ENCODE measurements around the gene KLHL17. TPM values are rescaled to one million over a fixed set of nuclear protein-coding genes. Genes with fewer than 3 reads are reported as not detected.

The KLHL17 gene
- total RNA-seq, 1 experiment from 2014 or later = 41.4 TPM

GRCh38 chr1:991895-992294 lies 31.5 kb downstream of the KLHL17 start:
- H3K23ac ChIP-seq (ENCODE audit: insufficient read length, low read depth, low read length) = no peak overlapping the region
- no peak overlapping the region for H3K27ac ChIP-seq (ENCODE audit: insufficient read length, low read depth, low read length)
- H3K9me3 ChIP-seq (ENCODE audit: control insufficient read depth, low read depth, low read length) = no peaks in the 10 kb centered on the region
- H3K36me3 Mint-ChIP-seq (ENCODE audit: insufficient read depth in 1 of 3, low read depth in 3 of 3) = peaks cover 0 to 4% (median 3%) of the 10 kb centered on the region in 3 experiments; a peak in 3 of 7 replicates
- H3K14ac ChIP-seq (ENCODE audit: insufficient read depth, low read length) = no peak overlapping the region
- no peaks in the 10 kb centered on the region for H3K23me2 ChIP-seq (ENCODE audit: insufficient read length, low read depth, low read length, poor library complexity, severe bottlenecking)
- H3K9me3 Mint-ChIP-seq = peaks cover 21 to 23% of the 10 kb centered on the region in 2 experiments
- no peak overlapping the region for H3K4me3 Mint-ChIP-seq
- no peak overlapping the region for H4K8ac ChIP-seq (replicated peaks; ENCODE audit: insufficient read length, low read depth, low read length)
- no peak overlapping the region for H2BK120ac ChIP-seq (ENCODE audit: low read depth, low read length, poor library complexity, severe bottlenecking)
- no peak overlapping the region for H2AFZ ChIP-seq (ENCODE audit: low read length)
- H2BK5ac ChIP-seq (ENCODE audit: insufficient read length, low read length) = no peak overlapping the region
- no peak overlapping the region; a peak in 1 of 7 replicates for H3K27ac Mint-ChIP-seq
- H4K5ac ChIP-seq (ENCODE audit: insufficient read length, low read depth, low read length) = no peak overlapping the region
- peaks cover 3 to 6% of the 10 kb centered on the region in 2 experiments for H3K4me1 Mint-ChIP-seq
- no peak overlapping the region for H2AK5ac ChIP-seq (ENCODE audit: insufficient read length, low read length)
- no peak overlapping the region for H4K91ac ChIP-seq (ENCODE audit: insufficient read length, low read depth, low read length)
- H3K79me1 ChIP-seq (ENCODE audit: insufficient read depth, low read depth, low read length, poor library complexity, severe bottlenecking) = no peaks in the 10 kb centered on the region
- no peak overlapping the region for H3K18ac ChIP-seq (ENCODE audit: insufficient read length, low read depth, low read length)
- no peak for TF ChIP-seq CTCF (conservative IDR thresholded peaks at IDR 0.05)
- H3K79me2 ChIP-seq (ENCODE audit: insufficient read depth, low read length) = no peaks in the 10 kb centered on the region
- H3K27me3 Mint-ChIP-seq (ENCODE audit: low read depth) = peaks cover 94% of the 10 kb centered on the region
- H3T11ph ChIP-seq (ENCODE audit: low read length) = no peak overlapping the region
- H4K20me1 ChIP-seq (ENCODE audit: control insufficient read depth, insufficient read depth, insufficient read length) = no peaks in the 10 kb centered on the region
- no CpG with 5 or more reads among the region's 10 CpGs for WGBS (ENCODE audit: extremely low coverage, insufficient read length, low lambda C conversion rate)
- H3K9ac ChIP-seq (ENCODE audit: extremely low read depth, insufficient read length, low read length) = no peak overlapping the region
- H2BK15ac ChIP-seq (ENCODE audit: low read depth, low read length) = no peak overlapping the region
- H2BK12ac ChIP-seq (ENCODE audit: insufficient read length, low read depth, low read length) = no peak overlapping the region
- H3K4ac ChIP-seq (ENCODE audit: low read depth, low read length) = no peak overlapping the region
- peaks cover 4% of the 10 kb centered on the region; the same call in 1 of the 2 replicates for H3K27me3 ChIP-seq (ENCODE audit: insufficient read depth, low read length)
- H3K4me1 ChIP-seq (ENCODE audit: insufficient read depth, low read length) = no peaks in the 10 kb centered on the region
- H3K4me2 ChIP-seq (ENCODE audit: insufficient read depth, insufficient read length, low read length) = no peak overlapping the region
- H3K56ac ChIP-seq (ENCODE audit: insufficient read length, low read depth, low read length) = no peak overlapping the region
- no peak overlapping the region for H2BK20ac ChIP-seq (ENCODE audit: low read depth, low read length, poor library complexity, severe bottlenecking)
- no peak for DNase-seq

Measured in H9 (cell line).